OCI-LY7 (cell line): ENCODE data around the gene GNAZ. TPM values are rescaled to one million over a fixed set of nuclear protein-coding genes. Genes with fewer than 3 reads are reported as not detected.

Source experiments
- BruUV-seq: library from RNA; stranded (reverse); fragments of 400-500 nt; replicated peaks from 2 replicates; lab custom pipeline; 2021; lab: Mats Ljungman, UMichigan
- CTCF ChIA-PET: fragments of 300-600 bp; sonication (Branson Sonifier 250); formaldehyde crosslinking; loops from one replicate; lab custom pipeline; 2022; ENCODE audit warnings: antibody characterized with exemption; ENCODE audit not compliant: unreplicated experiment; lab: Charles Lee
- POLR2A ChIA-PET: fragments of 300-600 bp; sonication (Branson Sonifier 250); formaldehyde crosslinking; loops from one replicate; lab custom pipeline; 2022; ENCODE audit warnings: antibody characterized with exemption; lab: Charles Lee
- DNase-seq: peaks from one replicate; pipeline ENCODE4 v3.0.0-alpha.2; 2015; ENCODE audit warnings: low spot score
- H2AFZ ChIP-seq: fragments of 200-600 bp; sonication (generic), shearing (Covaris generic); 2 replicates; pipeline ENCODE4 v1.6.1; 2014; ENCODE audit warnings: mild to moderate bottlenecking, antibody characterized with exemption, low read length, moderate library complexity
- H3K27ac ChIP-seq: fragments of 200-600 bp; sonication (generic); 2 replicates; pipeline ENCODE4 v1.5.1; 2014; ENCODE audit warnings: mixed run types, low read depth, mild to moderate bottlenecking, moderate library complexity, low read length, inconsistent platforms; ENCODE audit not compliant: poor library complexity, severe bottlenecking
- H3K36me3 ChIP-seq: fragments of 200-600 bp; sonication (generic); 2 replicates; pipeline ENCODE4 v1.6.1; 2014; ENCODE audit warnings: mild to moderate bottlenecking, antibody characterized with exemption, low read length, moderate library complexity, mixed read lengths; ENCODE audit not compliant: insufficient read depth
- H3K4me1 ChIP-seq: fragments of 200-600 bp; sonication (generic); 2 replicates; pipeline ENCODE4 v1.5.1; 2014; ENCODE audit warnings: mild to moderate bottlenecking, low read length; ENCODE audit not compliant: insufficient read depth, poor library complexity, severe bottlenecking
- H3K4me2 ChIP-seq: fragments of 200-600 bp; sonication (generic); 2 replicates; pipeline ENCODE4 v1.6.1; 2014; ENCODE audit warnings: mild to moderate bottlenecking, low read length
- H3K4me3 ChIP-seq: fragments of 200-600 bp; sonication (generic); 2 replicates; pipeline ENCODE4 v1.5.1; 2014; ENCODE audit warnings: mild to moderate bottlenecking, low read depth, low read length; ENCODE audit not compliant: poor library complexity, severe bottlenecking
- H3K79me2 ChIP-seq: fragments of 200-600 bp; sonication (generic); 2 replicates; pipeline ENCODE4 v1.6.1; 2016; ENCODE audit warnings: low read depth, mild to moderate bottlenecking, low read length, moderate library complexity, mixed read lengths; ENCODE audit not compliant: insufficient read depth
- H3K9me2 ChIP-seq: fragments of 200-600 bp; sonication (generic); 2 replicates; pipeline ENCODE4 v1.6.1; 2016; ENCODE audit warnings: mild to moderate bottlenecking, low read length, mixed read lengths; ENCODE audit not compliant: insufficient read depth
- H3K9me3 ChIP-seq: fragments of 200-600 bp; sonication (generic); 2 replicates; pipeline ENCODE4 v1.6.1; 2014; ENCODE audit warnings: mild to moderate bottlenecking, mixed run types, low read length, mixed read lengths
- H4K20me1 ChIP-seq: fragments of 200-600 bp; sonication (generic); 2 replicates; pipeline ENCODE4 v1.6.1; 2014; ENCODE audit warnings: mild to moderate bottlenecking, antibody characterized with exemption, low read length, moderate library complexity, mixed read lengths; ENCODE audit not compliant: insufficient read depth
- CTCF ChIP-seq: fragments of 200-600 bp; sonication (generic); conservative IDR thresholded peaks from 2 replicates; pipeline ENCODE4 v1.5.1; 2014; ENCODE audit warnings: mild to moderate bottlenecking, antibody characterized with exemption, low read length, moderate library complexity, mixed read lengths
- EZH2phosphoT487 ChIP-seq: fragments of 200-600 bp; sonication (generic); IDR thresholded peaks from 2 replicates; pipeline ENCODE4 v1.6.1; 2018; ENCODE audit warnings: low read depth, borderline replicate concordance, mild to moderate bottlenecking, mixed run types, antibody characterized with exemption, low read length, moderate library complexity, mixed read lengths
- intact Hi-C: fragments of 100-400 bp; cut with micrococcal nuclease; formaldehyde crosslinking; loops from one replicate; pipeline ENCODE4 v1.10.0; 2022; ENCODE audit not compliant: unreplicated experiment
- total RNA-seq, 2 experiments: library from RNA; depleted of rRNA in 1 of 2; stranded (reverse); fragments of >200 nt in 1 of 2; shearing (Covaris generic) in 1 of 2; gene quantifications; 2 replicates each; pipeline ENCODE4 v1.2.3, GENCODE V29; 2014 to 2022

The GNAZ gene
- total RNA-seq, 2 experiments from 2014 or later, result 38.5 to 46.4 TPM

DNA sequence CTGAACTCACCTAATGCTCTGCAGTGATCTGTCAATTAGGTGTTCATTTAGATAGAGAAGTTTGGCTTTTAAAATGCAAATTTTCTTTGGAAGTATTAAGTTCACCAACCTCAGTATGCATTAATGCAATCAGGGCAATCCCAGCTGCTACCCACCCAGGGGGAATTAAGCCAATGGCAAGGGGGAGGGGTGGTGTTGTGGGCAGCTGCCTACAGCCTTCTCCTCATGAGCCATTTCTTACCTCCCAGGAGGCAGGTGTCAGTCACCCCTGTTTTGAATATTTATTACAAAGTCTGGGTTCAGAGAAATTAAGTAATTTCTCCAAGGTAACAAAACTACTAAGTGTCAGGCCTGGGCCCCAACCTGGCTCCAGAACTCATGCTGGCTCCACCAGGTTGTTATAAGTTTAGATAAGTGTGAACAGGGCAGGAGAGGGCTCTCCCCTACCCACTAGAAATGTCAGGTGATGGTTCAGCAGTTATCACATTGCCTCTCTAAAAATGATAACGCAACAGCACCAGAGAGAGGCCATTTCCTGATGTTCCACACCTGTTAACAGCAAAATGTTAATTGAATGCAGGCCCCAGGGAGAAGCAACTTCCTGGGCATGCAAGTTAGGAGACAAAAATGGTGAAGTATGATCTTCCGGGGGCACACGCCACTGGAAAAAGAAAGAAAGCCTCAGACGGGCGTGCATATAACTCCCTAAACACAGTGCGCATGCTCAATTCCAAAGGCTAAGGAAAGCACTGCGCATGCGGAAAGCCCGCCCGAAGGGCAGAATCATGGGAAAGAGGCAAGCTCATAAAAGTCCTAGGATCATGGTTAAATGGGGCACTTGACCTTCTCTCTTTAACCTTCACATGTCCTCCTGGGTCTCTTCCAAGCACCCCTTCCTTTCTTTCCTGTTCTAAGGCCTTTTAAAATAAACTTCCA, 35.4 kb upstream of the GNAZ start:
- Histone ChIP-seq H3K79me2 (peaks cover 21% of the 10 kb centered on the region), H4K20me1 (no peaks in the 10 kb centered on the region), H3K4me2 (peak overlapping the region; percentile 63), H3K4me3 (peak overlapping the region; percentile 48), H3K36me3 (peaks cover 23% of the 10 kb centered on the region), H3K27ac (peak overlapping the region; percentile 98), H3K9me2 (no peaks in the 10 kb centered on the region), H2AFZ (no peak overlapping the region; the same call in 1 of the 2 replicates), H3K9me3 (peaks cover 19% of the 10 kb centered on the region), H3K4me1 (peaks cover 95% of the 10 kb centered on the region)
- ChIA-PET CTCF (interaction anchor here (0.7 to 2.0 kb wide), 3 partner anchors 78 to 103 kb away, joined by 3 to 5 read pairs (median 3); no protein-coding TSS in a partner anchor), POLR2A (interaction anchor here (1.2 to 2.5 kb wide), 4 partner anchors 10 to 75 kb away, joined by 3 to 7 read pairs (median 4); no protein-coding TSS in a partner anchor)
- peak; percentile 94 for DNase-seq
- BruUV-seq, result no TSS peak
- no peak for TF ChIP-seq EZH2phosphoT487
- no peak for TF ChIP-seq CTCF
- intact Hi-C loops, result loop anchor here (2.0 to 10.0 kb wide), 3 partner anchors 92 to 870 kb away; no protein-coding TSS in a partner anchor

GRCh38 chr22:23035557-23036277, 34.6 kb upstream of the GNAZ start:
- Histone ChIP-seq H3K9me2 (no peaks in the 10 kb centered on the region), H3K79me2 (peaks cover 21% of the 10 kb centered on the region), H3K4me2 (peak overlapping the region; percentile 63), H2AFZ (no peak overlapping the region), H3K9me3 (peaks cover 13% of the 10 kb centered on the region), H3K4me1 (peaks cover 88% of the 10 kb centered on the region), H3K4me3 (peak overlapping the region; percentile 41), H3K27ac (peak overlapping the region; percentile 98), H3K36me3 (peaks cover 15% of the 10 kb centered on the region), H4K20me1 (no peaks in the 10 kb centered on the region)
- ChIA-PET POLR2A (interaction anchor here (0.7 to 1.6 kb wide), 13 partner anchors 9 to 233 kb away, joined by 3 to 5 read pairs (median 3); partner anchors contain the start of gene GNAZ), CTCF (interaction anchor here (0.7 to 2.0 kb wide), 3 partner anchors 77 to 103 kb away, joined by 3 to 5 read pairs (median 3); no protein-coding TSS in a partner anchor)
- intact Hi-C loops, result loop anchor here (1.0 to 10.0 kb wide), 6 partner anchors 35 to 871 kb away; partner anchors contain the start of gene GNAZ
- BruUV-seq, result no TSS peak
- TF ChIP-seq EZH2phosphoT487 (no peak), CTCF (0 out of 2 replicates have a peak, but pooled peaks have one; percentile 24)
- peak; percentile 98 for DNase-seq
